ENCODE measurements around the gene FBXO42. TPM values are rescaled to one million over a fixed set of nuclear protein-coding genes. Genes with fewer than 3 reads are reported as not detected.

The FBXO42 gene
- polyA plus RNA-seq, 3 donors = 11.6 to 18.4 (median 16.9) TPM

GRCh38 chr1:16356867-16357266, 4.6 kb upstream of the FBXO42 start:
- H3K4me3 ChIP-seq (replicated peaks in 1 of 3; ENCODE audit: low read depth in 2 of 3, low read length in 3 of 3) = no peak overlapping the region
- no peaks in the 10 kb centered on the region for H4K20me1 ChIP-seq (ENCODE audit: insufficient read depth, low read length)
- no peak for DNase-seq
- H3K9me3 Mint-ChIP-seq = no peaks in the 10 kb centered on the region
- H3K36me3 Mint-ChIP-seq = no peaks in the 10 kb centered on the region
- no peak overlapping the region for H3K4me2 ChIP-seq (replicated peaks; ENCODE audit: extremely low read depth, low read length, poor library complexity, severe bottlenecking)
- intact Hi-C loops (cut with micrococcal nuclease) = no loop called here
- WGBS (ENCODE audit: insufficient coverage) = no CpG with 5 or more reads among the region's 3 CpGs
- peaks cover 11 to 13% of the 10 kb centered on the region in 2 donors for H3K4me1 ChIP-seq (ENCODE audit: control insufficient read depth in 1 of 2, insufficient read depth in 2 of 2, low read length in 2 of 2)
- no peak overlapping the region for H3K4me3 Mint-ChIP-seq
- no peak overlapping the region for H3K9ac ChIP-seq (ENCODE audit: insufficient read depth, low read length, poor library complexity, severe bottlenecking)
- H3K27ac ChIP-seq (ENCODE audit: low read depth in 1 of 2, low read length in 2 of 2) = no peak overlapping the region
- H3K27ac Mint-ChIP-seq = no peak overlapping the region
- TF ChIP-seq, protein P1, sequence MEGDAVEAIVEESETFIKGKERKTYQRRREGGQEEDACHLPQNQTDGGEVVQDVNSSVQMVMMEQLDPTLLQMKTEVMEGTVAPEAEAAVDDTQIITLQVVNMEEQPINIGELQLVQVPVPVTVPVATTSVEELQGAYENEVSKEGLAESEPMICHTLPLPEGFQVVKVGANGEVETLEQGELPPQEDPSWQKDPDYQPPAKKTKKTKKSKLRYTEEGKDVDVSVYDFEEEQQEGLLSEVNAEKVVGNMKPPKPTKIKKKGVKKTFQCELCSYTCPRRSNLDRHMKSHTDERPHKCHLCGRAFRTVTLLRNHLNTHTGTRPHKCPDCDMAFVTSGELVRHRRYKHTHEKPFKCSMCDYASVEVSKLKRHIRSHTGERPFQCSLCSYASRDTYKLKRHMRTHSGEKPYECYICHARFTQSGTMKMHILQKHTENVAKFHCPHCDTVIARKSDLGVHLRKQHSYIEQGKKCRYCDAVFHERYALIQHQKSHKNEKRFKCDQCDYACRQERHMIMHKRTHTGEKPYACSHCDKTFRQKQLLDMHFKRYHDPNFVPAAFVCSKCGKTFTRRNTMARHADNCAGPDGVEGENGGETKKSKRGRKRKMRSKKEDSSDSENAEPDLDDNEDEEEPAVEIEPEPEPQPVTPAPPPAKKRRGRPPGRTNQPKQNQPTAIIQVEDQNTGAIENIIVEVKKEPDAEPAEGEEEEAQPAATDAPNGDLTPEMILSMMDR (IDR thresholded peaks at IDR 0.05) = no peak
- H3K79me2 ChIP-seq (ENCODE audit: insufficient read depth, low read length) = peaks cover 4% of the 10 kb centered on the region
- peaks cover 10% of the 10 kb centered on the region for H3K4me1 Mint-ChIP-seq
- H3K9me3 ChIP-seq (replicated peaks in 1 of 2; ENCODE audit: control insufficient read depth in 1 of 2, insufficient read depth in 1 of 2, low read length in 2 of 2) = no peaks in the 10 kb centered on the region
- no peak overlapping the region for H2AFZ ChIP-seq (ENCODE audit: insufficient read depth, low read depth, low read length, poor library complexity, severe bottlenecking)
- H3K27me3 ChIP-seq (ENCODE audit: control insufficient read depth in 2 of 2, insufficient read depth in 2 of 2, low read length in 2 of 2) = no peaks in the 10 kb centered on the region
- H3K36me3 ChIP-seq (replicated peaks in 1 of 2; ENCODE audit: control insufficient read depth in 1 of 2, insufficient read depth in 2 of 2, low read length in 2 of 2) = no peaks in the 10 kb centered on the region
- peaks cover 0 to 1% (median 0%) of the 10 kb centered on the region in 3 donors for H3K27me3 Mint-ChIP-seq (ENCODE audit: low read depth in 3 of 3)

- Mint-ChIP-seq H3K9me3 (no peaks in the 10 kb centered on the region), H3K4me3 (no peak overlapping the region), H3K36me3 (no peaks in the 10 kb centered on the region), H3K27me3 (ENCODE audit: low read depth in 3 of 3) (no peaks in the 10 kb centered on the region), H3K4me1 (peaks cover 24% of the 10 kb centered on the region), H3K27ac (no peak overlapping the region)
- H3K27me3 ChIP-seq (ENCODE audit: control insufficient read depth in 2 of 2, insufficient read depth in 2 of 2, low read length in 2 of 2) = no peaks in the 10 kb centered on the region
- peaks cover 12% of the 10 kb centered on the region for H4K20me1 ChIP-seq (ENCODE audit: insufficient read depth, low read length)
- no peaks in the 10 kb centered on the region for H3K36me3 ChIP-seq (replicated peaks in 1 of 2; ENCODE audit: control insufficient read depth in 1 of 2, insufficient read depth in 2 of 2, low read length in 2 of 2)
- H3K27ac ChIP-seq (ENCODE audit: low read depth in 1 of 2, low read length in 2 of 2) = no peak overlapping the region
- H3K4me1 ChIP-seq (ENCODE audit: control insufficient read depth in 1 of 2, insufficient read depth in 2 of 2, low read length in 2 of 2) = peaks cover 20 to 28% of the 10 kb centered on the region in 2 donors
- DNase-seq = no peak
- H3K9me3 ChIP-seq (replicated peaks in 1 of 2; ENCODE audit: control insufficient read depth in 1 of 2, insufficient read depth in 1 of 2, low read length in 2 of 2) = no peaks in the 10 kb centered on the region
- no peak overlapping the region for H3K4me2 ChIP-seq (replicated peaks; ENCODE audit: extremely low read depth, low read length, poor library complexity, severe bottlenecking)
- peaks cover 26% of the 10 kb centered on the region for H3K79me2 ChIP-seq (ENCODE audit: insufficient read depth, low read length)
- TF ChIP-seq, protein P1 (IDR thresholded peaks at IDR 0.05) = no peak
- no peak overlapping the region for H3K4me3 ChIP-seq (replicated peaks in 1 of 3; ENCODE audit: low read depth in 2 of 3, low read length in 3 of 3)
- intact Hi-C loops (cut with micrococcal nuclease) = no loop called here
- no CpG with 5 or more reads among the region's 2 CpGs for WGBS (ENCODE audit: insufficient coverage)
- H3K9ac ChIP-seq (ENCODE audit: insufficient read depth, low read length, poor library complexity, severe bottlenecking) = no peak overlapping the region
- no peak overlapping the region for H2AFZ ChIP-seq (ENCODE audit: insufficient read depth, low read depth, low read length, poor library complexity, severe bottlenecking)
Observed at GRCh38 chr1:16354619-16355018, 2.3 kb upstream of the FBXO42 start.

All from CD14-positive monocyte (primary cell).